Fibroblast of skin of right quadriceps (primary cell): ENCODE results near the gene SPATA31A6.
"Not testable (repeated sequence)": the region's sequence is repeated elsewhere in the genome, so short reads cannot be mapped to it uniquely, and the experiment has no call there.

ENCODE experiments used
- DNase-seq: peaks from one replicate; pipeline ENCODE4 v3.0.0-alpha.2; 2013

Gene SPATA31A6

DNA sequence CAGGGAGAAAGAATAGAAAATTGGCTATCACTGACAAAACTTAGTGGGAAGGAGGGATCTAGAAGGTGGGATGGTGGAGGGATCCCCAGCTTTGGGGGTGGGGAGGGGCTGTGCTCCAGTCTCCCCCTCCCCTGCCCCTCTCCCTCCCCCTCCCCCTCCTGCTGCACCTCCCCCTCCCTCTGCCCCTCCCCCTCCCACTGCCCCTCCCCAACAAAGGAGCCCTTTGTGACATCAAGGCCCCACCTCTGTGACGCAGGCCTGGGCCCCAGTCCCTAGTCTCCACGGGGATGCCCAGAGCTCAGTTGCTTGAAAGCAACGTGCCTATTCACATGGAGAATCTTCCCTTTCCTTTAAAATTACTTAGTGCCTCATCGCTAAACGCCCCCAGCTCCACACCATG is at the start of gene SPATA31A6:
Gene SPATA31A6, plus strand, starts transcription at position 301 of the 400 bp plus-strand sequence. Its CDS starts 29 bp downstream, at position 330.
- not testable (repeated sequence) for DNase-seq

DNA sequence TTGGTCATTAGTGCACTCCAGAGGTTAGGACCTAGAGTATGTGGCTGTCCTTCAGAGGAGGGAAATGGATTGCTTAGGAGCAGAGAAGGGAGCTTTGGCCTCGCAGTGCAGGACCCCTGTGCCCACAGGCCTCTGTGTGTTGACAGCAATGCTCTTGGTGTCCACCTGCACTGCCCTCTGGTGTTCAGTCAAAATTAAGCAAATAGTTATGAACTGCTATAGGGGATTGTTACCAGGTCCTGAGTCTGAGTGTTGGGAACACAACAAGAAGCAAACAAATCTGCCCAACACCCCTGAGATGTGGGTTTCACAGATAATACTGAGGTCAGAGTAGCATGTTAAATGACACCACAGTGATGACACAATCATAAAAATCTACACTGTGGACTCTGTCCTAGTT is 23.2 kb upstream of the SPATA31A6 start:
- not testable (repeated sequence) for DNase-seq

GRCh38 chr9:42219861-42220260 is 36.4 kb downstream of the SPATA31A6 start:
- DNase-seq = not testable (repeated sequence)

DNA sequence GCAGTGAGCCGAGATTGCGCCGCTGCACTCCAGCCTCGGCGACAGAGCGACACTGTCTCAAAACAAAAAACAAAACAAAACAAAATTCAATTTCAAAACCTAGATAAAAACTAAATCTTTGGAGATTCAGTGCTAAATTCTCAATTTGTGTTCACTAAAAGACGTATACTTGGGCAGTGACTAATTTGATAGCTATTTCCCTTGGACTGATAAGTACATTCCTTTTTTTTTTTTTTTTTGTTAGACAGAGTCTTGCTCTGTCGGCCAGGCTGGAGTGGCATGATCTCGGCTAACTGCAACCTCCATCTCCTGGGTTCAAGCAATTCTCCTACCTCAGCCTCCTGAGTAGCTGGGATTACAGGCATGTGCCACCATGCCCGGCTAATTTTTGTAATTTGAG is 39.8 kb downstream of the SPATA31A6 start:
- DNase-seq = not testable (repeated sequence)

DNA sequence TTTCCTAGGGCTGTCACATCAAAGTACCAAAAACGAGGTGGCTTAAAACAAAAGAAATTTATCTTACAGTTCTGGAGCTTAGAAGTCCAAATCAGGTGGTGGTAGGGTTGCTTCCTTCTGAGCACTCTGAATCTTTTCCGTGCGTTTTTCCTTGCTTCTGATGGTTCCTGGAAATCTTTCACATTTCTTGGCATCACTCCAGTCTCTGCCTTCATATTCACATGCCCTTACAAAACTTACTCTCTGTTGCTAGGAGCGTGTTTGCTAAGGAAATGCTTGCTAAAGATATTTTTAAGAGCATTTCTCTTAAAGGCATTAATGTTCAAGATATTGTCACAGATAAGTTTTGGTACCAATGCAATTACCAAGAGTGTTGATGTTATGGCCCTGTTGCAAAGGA is 49.6 kb downstream of the SPATA31A6 start:
- not testable (repeated sequence) for DNase-seq

GRCh38 chr9:42234610-42235009 is 51.2 kb downstream of the SPATA31A6 start:
- not testable (repeated sequence) for DNase-seq

GRCh38 chr9:42235352-42235991 is 52.0 kb downstream of the SPATA31A6 start:
- not testable (repeated sequence) for DNase-seq

DNA sequence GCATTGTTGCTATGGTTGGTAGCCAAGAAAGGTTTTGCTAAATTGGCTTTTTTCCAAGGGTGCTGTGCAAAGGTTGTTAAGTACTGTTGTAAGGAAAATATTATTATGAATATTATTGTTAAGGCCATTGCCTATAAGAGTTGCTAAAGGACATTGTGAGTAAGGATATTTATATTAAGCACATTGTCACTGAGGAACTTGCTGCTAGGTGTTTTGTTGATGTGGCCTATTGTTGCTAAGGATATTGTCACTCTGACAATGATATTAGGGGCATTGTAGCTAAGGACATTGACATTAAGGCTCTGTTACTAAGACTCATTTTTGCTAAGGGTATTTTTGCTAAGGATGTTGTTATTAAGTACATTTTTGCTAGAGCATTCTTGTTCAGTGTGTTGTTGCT is 52.6 kb downstream of the SPATA31A6 start:
- DNase-seq = not testable (repeated sequence)

DNA sequence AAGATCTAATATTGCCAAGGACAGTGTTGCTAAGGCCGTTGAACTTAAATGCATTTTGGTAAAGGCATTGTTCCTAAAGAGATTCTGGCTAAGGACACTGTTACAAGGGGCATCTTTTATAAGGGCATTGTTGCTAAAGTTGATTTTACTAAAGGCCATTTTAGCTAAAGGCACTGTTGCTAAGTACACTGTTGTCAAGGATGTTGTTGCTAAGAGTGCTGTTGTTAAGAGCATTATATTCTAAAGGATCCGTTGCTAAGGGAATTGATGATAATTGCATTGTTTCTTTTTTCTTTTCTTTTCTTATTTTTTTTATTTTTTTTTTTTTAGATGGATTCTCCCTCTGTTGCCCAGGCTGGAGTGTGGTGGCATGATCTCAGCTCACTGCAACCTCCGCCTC is 53.9 kb downstream of the SPATA31A6 start:
- DNase-seq = not testable (repeated sequence)

GRCh38 chr9:42238862-42239261 is 55.4 kb downstream of the SPATA31A6 start:
- not testable (repeated sequence) for DNase-seq
